ENCODE data around the gene NKD2. TPM values are rescaled to one million over a fixed set of nuclear protein-coding genes. Genes with fewer than 3 reads are reported as not detected.

NKD2 gene
- total RNA-seq, 1 experiment from 2014 or later = 0.57 TPM

- no peak for DNase-seq
- POLR2A ChIA-PET (ENCODE audit: unreplicated experiment) = no interaction called here
- Histone ChIP-seq H3K9me3 (ENCODE audit: insufficient read depth, low read depth) (no peaks in the 10 kb centered on the region; the same call in 1 of the 2 replicates), H3K79me2 (ENCODE audit: low read depth) (no peaks in the 10 kb centered on the region), H3K9me2 (ENCODE audit: insufficient read depth) (no peaks in the 10 kb centered on the region), H3K4me3 (no peak overlapping the region), H3K36me3 (ENCODE audit: low read depth) (no peaks in the 10 kb centered on the region), H4K20me1 (ENCODE audit: insufficient read depth) (no peaks in the 10 kb centered on the region), H3K27ac (no peak overlapping the region), H3F3A (ENCODE audit: insufficient read depth, low read depth) (peaks cover 12% of the 10 kb centered on the region; the same call in 1 of the 2 replicates), H2AFZ (no peak overlapping the region), H3K27me3 (ENCODE audit: insufficient read depth, low read depth) (no peaks in the 10 kb centered on the region), H3K4me2 (no peak overlapping the region), H3K4me1 (replicated peaks; ENCODE audit: insufficient read depth) (no peaks in the 10 kb centered on the region)
- CTCF ChIA-PET = no interaction called here
- TF ChIP-seq CTCF (conservative IDR thresholded peaks at IDR 0.05) (no peak), EZH2 (IDR thresholded peaks at IDR 0.05; ENCODE audit: low read depth) (no peak)
- BruUV-seq (replicated peaks) = no TSS peak
- intact Hi-C loops (cut with micrococcal nuclease; ENCODE audit: unreplicated experiment) = no loop called here
Observed at GRCh38 chr5:1048162-1048721, 39.6 kb downstream of the NKD2 start.

- no peak for DNase-seq
- CTCF ChIA-PET = no interaction called here
- TF ChIP-seq EZH2 (IDR thresholded peaks at IDR 0.05; ENCODE audit: low read depth) (no peak), CTCF (conservative IDR thresholded peaks at IDR 0.05) (no peak)
Observed at GRCh38 chr5:1048861-1049838, 40.5 kb downstream of the NKD2 start.

GRCh38 chr5:1050423-1051365 is 42.1 kb downstream of the NKD2 start:
- no TSS peak for BruUV-seq (replicated peaks)
- DNase-seq = no peak
- intact Hi-C loops (cut with micrococcal nuclease; ENCODE audit: unreplicated experiment) = no loop called here
- H3F3A ChIP-seq (ENCODE audit: insufficient read depth, low read depth) = peaks cover 7% of the 10 kb centered on the region; the same call in 1 of the 2 replicates
- no peaks in the 10 kb centered on the region for H3K9me2 ChIP-seq (ENCODE audit: insufficient read depth)
- no peaks in the 10 kb centered on the region for H3K79me2 ChIP-seq (ENCODE audit: low read depth)
- H2AFZ ChIP-seq = no peak overlapping the region
- ChIA-PET POLR2A (ENCODE audit: unreplicated experiment) (no interaction called here), CTCF (interaction anchor here (0.6 kb wide), 1 partner anchor 90 kb away, joined by 4 read pairs; no protein-coding TSS in a partner anchor)
- H3K9me3 ChIP-seq (ENCODE audit: insufficient read depth, low read depth) = no peaks in the 10 kb centered on the region; the same call in 1 of the 2 replicates
- H3K36me3 ChIP-seq (ENCODE audit: low read depth) = peaks cover 2% of the 10 kb centered on the region; the same call in 1 of the 2 replicates
- H3K27ac ChIP-seq = no peak overlapping the region
- H3K4me2 ChIP-seq = no peak overlapping the region
- H3K4me3 ChIP-seq = no peak overlapping the region
- H3K4me1 ChIP-seq (replicated peaks; ENCODE audit: insufficient read depth) = no peaks in the 10 kb centered on the region
- H3K27me3 ChIP-seq (ENCODE audit: insufficient read depth, low read depth) = no peaks in the 10 kb centered on the region
- TF ChIP-seq EZH2 (IDR thresholded peaks at IDR 0.05; ENCODE audit: low read depth) = no peak
- no peak for TF ChIP-seq CTCF (conservative IDR thresholded peaks at IDR 0.05)
- no peaks in the 10 kb centered on the region; the same call in 1 of the 2 replicates for H4K20me1 ChIP-seq (ENCODE audit: insufficient read depth)

More at GRCh38 chr5:1048861-1049838, 40.5 kb downstream of the NKD2 start:
- Histone ChIP-seq H3K9me3 (ENCODE audit: insufficient read depth, low read depth) (no peaks in the 10 kb centered on the region; the same call in 1 of the 2 replicates), H3F3A (ENCODE audit: insufficient read depth, low read depth) (peaks cover 12% of the 10 kb centered on the region; the same call in 1 of the 2 replicates), H3K4me1 (replicated peaks; ENCODE audit: insufficient read depth) (no peaks in the 10 kb centered on the region), H3K27me3 (ENCODE audit: insufficient read depth, low read depth) (no peaks in the 10 kb centered on the region), H3K79me2 (ENCODE audit: low read depth) (no peaks in the 10 kb centered on the region), H2AFZ (no peak overlapping the region), H3K4me2 (no peak overlapping the region), H4K20me1 (ENCODE audit: insufficient read depth) (no peaks in the 10 kb centered on the region), H3K4me3 (no peak overlapping the region), H3K36me3 (ENCODE audit: low read depth) (no peaks in the 10 kb centered on the region), H3K9me2 (ENCODE audit: insufficient read depth) (no peaks in the 10 kb centered on the region), H3K27ac (no peak overlapping the region)
- POLR2A ChIA-PET (ENCODE audit: unreplicated experiment) = interaction anchor here (0.6 kb wide), 1 partner anchor 175 kb away, joined by 12 read pairs; no protein-coding TSS in a partner anchor
- intact Hi-C loops (cut with micrococcal nuclease; ENCODE audit: unreplicated experiment) = no loop called here
- no TSS peak for BruUV-seq (replicated peaks)
